T-helper 2 cell (primary cell): ENCODE measurements around the gene CDH13.

Source experiments
- DNase-seq, 5 experiments: peaks; one replicate each; pipeline versions ENCODE4 v3.0.0 to v3.0.0-alpha.2; 2012 to 2022

Gene CDH13

GRCh38 chr16:83130039-83130438 lies 503.3 kb downstream of the CDH13 start:
- no peak for DNase-seq

- DNase-seq: no peak
These were observed 507.9 kb downstream of the CDH13 start for GRCh38 chr16:83134638-83135037.

GRCh38 chr16:83136419-83136818 lies 509.6 kb downstream of the CDH13 start:
- DNase-seq: no peak

GRCh38 chr16:83136924-83137323 lies 510.2 kb downstream of the CDH13 start:
- no peak for DNase-seq

- peak in 2 of 5 experiments; percentile 26 to 87 for DNase-seq
These were observed 510.6 kb downstream of the CDH13 start for GRCh38 chr16:83137326-83137781.

GRCh38 chr16:83137894-83138293 lies 511.1 kb downstream of the CDH13 start:
- DNase-seq: no peak

GRCh38 chr16:83138512-83138911 lies 511.7 kb downstream of the CDH13 start:
- no peak for DNase-seq

- DNase-seq: no peak
These were observed 512.4 kb downstream of the CDH13 start for GRCh38 chr16:83138976-83139690.

- DNase-seq: no peak
These were observed 517.0 kb downstream of the CDH13 start for GRCh38 chr16:83143788-83144187.

- DNase-seq: no peak
These were observed 518.5 kb downstream of the CDH13 start for GRCh38 chr16:83145297-83145696.

- DNase-seq: no peak
These were observed 520.5 kb downstream of the CDH13 start for GRCh38 chr16:83147244-83147643.

- no peak for DNase-seq
These were observed 531.7 kb downstream of the CDH13 start for GRCh38 chr16:83158320-83158957.

GRCh38 chr16:83159049-83159448 lies 532.3 kb downstream of the CDH13 start:
- no peak for DNase-seq

- no peak for DNase-seq
These were observed 533.7 kb downstream of the CDH13 start for GRCh38 chr16:83160287-83161020.

- DNase-seq: no peak
These were observed 536.0 kb downstream of the CDH13 start for GRCh38 chr16:83162791-83163190.

GRCh38 chr16:83164816-83165215 lies 538.0 kb downstream of the CDH13 start:
- DNase-seq: no peak

GRCh38 chr16:83171396-83171795 lies 544.6 kb downstream of the CDH13 start:
- DNase-seq: no peak

GRCh38 chr16:83174671-83175070 lies 547.9 kb downstream of the CDH13 start:
- no peak for DNase-seq

GRCh38 chr16:83176802-83177201 lies 550.0 kb downstream of the CDH13 start:
- DNase-seq: no peak

- no peak for DNase-seq
These were observed 559.1 kb downstream of the CDH13 start for GRCh38 chr16:83185902-83186301.

- DNase-seq: peak in 1 of 5 experiments; percentile 22
These were observed 560.6 kb downstream of the CDH13 start for GRCh38 chr16:83187405-83187804.

- no peak for DNase-seq
These were observed 570.0 kb downstream of the CDH13 start for GRCh38 chr16:83196796-83197195.

GRCh38 chr16:83197450-83197849 lies 570.7 kb downstream of the CDH13 start:
- no peak for DNase-seq

GRCh38 chr16:83198977-83199376 lies 572.2 kb downstream of the CDH13 start:
- no peak for DNase-seq
